K562 (cell line): ENCODE data around the gene AHSG. TPM values are rescaled to one million over a fixed set of nuclear protein-coding genes. Genes with fewer than 3 reads are reported as not detected.

Experiments
- CREB3 ChIP-seq: fragments of 450-650 bp; conservative IDR thresholded peaks from 2 replicates; pipeline ENCODE4 v1.6.1; 2016; ENCODE audit warnings: missing genetic modification characterization, low read depth, mild to moderate bottlenecking, missing compliant biosample characterization, moderate library complexity
- KAT7 ChIP-seq: sonication (generic); formaldehyde crosslinking; IDR thresholded peaks from 2 replicates; pipeline ENCODE4 v1.8.0; 2022; ENCODE audit warnings: missing genetic modification reagents, mild to moderate bottlenecking, borderline replicate concordance
- KDM4B ChIP-seq, 2 experiments: fragments of 450-650 bp in 1 of 2; sonication (generic) in 1 of 2; IDR thresholded peaks; 2 replicates each; pipeline ENCODE4 v1.6.1; 2016 to 2017; ENCODE audit warnings: borderline replicate concordance in 2 of 2, antibody characterized with exemption in 1 of 2, low read depth in 1 of 2, mild to moderate bottlenecking in 1 of 2
- NCOA1 ChIP-seq: fragments of 450-650 bp; IDR thresholded peaks from 2 replicates; pipeline ENCODE4 v1.6.1; 2016; ENCODE audit warnings: low read depth
- NR1H2 ChIP-seq: sonication (generic); formaldehyde crosslinking; IDR thresholded peaks from 2 replicates; pipeline ENCODE4 v1.4.0; 2020; ENCODE audit warnings: mild to moderate bottlenecking, missing genetic modification reagents
- PRMT5 ChIP-seq: sonication (generic); formaldehyde crosslinking; IDR thresholded peaks from 2 replicates; pipeline ENCODE4 v1.5.0; 2020; ENCODE audit warnings: missing genetic modification reagents
- RBM39 ChIP-seq: fragments of 200-400 bp; formaldehyde crosslinking; optimal IDR thresholded peaks from 2 replicates; pipeline ENCODE3; 2018; ENCODE audit warnings: low read depth, low read length
- RFX5 ChIP-seq: IDR thresholded peaks from 2 replicates; pipeline ENCODE4 v1.6.1; 2011; ENCODE audit warnings: low read depth, mild to moderate bottlenecking, improper control_type of control experiment, low read length
- RREB1 ChIP-seq: fragments of 250-450 bp; sonication (Bioruptor Pico); IDR thresholded peaks from 2 replicates; pipeline ENCODE4 v1.4.0; 2020
- SMARCE1 ChIP-seq: fragments of 450-650 bp; IDR thresholded peaks from 2 replicates; pipeline ENCODE4 v1.7.1; 2016; ENCODE audit warnings: mild to moderate bottlenecking
- TFAP4 ChIP-seq: sonication (generic); formaldehyde crosslinking; IDR thresholded peaks from 2 replicates; pipeline ENCODE4 v1.8.0; 2022; ENCODE audit warnings: missing genetic modification reagents, mild to moderate bottlenecking, moderate library complexity, borderline replicate concordance
- THAP7 ChIP-seq: fragments of 250-450 bp; sonication (Bioruptor Pico); IDR thresholded peaks from 2 replicates; pipeline ENCODE4 v1.5.0; 2021
- YY1 ChIP-seq, 3 experiments: IDR thresholded peaks; 2 replicates each; pipeline ENCODE4 v1.6.1; 2011; ENCODE audit warnings: low read length in 2 of 3, mild to moderate bottlenecking in 2 of 3, moderate library complexity in 2 of 3, borderline replicate concordance in 1 of 3, control low read depth in 1 of 3, low read depth in 1 of 3; ENCODE audit not compliant: insufficient read depth in 3 of 3, insufficient replicate concordance in 2 of 3, control insufficient read depth in 1 of 3, insufficient read length in 1 of 3; ENCODE audit errors: extremely low read depth in 1 of 3
- ZFPM2 ChIP-seq: fragments of 250-450 bp; sonication (Bioruptor Pico); IDR thresholded peaks from 2 replicates; pipeline ENCODE4 v1.5.1; 2022; ENCODE audit warnings: mild to moderate bottlenecking
- ZHX1 ChIP-seq: fragments of 150-350 bp; conservative IDR thresholded peaks from 2 replicates; pipeline ENCODE4 v1.6.1; 2014; ENCODE audit warnings: low read length
- polyA plus RNA-seq, 8 experiments: library from polyadenylated mRNA; depleted of rRNA in 4 of 8; stranded (reverse) in 5 of 8; unstranded in 3 of 8; fragments of >200 nt; fragmentation: Nextera tagmentation in 2 of 8; fragmentation: Illumina TruSeq in 1 of 8; extraction: Ambion mirVana in 2 of 8; extraction: Trizol in 1 of 8; gene quantifications; 2 replicates each; pipeline versions ENCODE4 v1.2.1 to v1.2.3, GENCODE V29; 2011 to 2014; ENCODE audit warnings: inconsistent platforms in 1 of 8, missing spikeins in 1 of 8
- total RNA-seq, 7 experiments: library from RNA; depleted of rRNA in 6 of 7; stranded (reverse); fragments of >200 nt in 6 of 7; fragmentation: Illumina TruSeq in 2 of 7; extraction: Trizol in 2 of 7; gene quantifications; 2 replicates each; pipeline versions ENCODE4 v1.2.1 to v1.2.3, GENCODE V29; 2011 to 2021; ENCODE audit warnings: low replicate concordance in 1 of 7

Gene AHSG
- total and polyA plus RNA-seq, 9 of the 15 experiments (the other 6 are each of a cell fraction or from before 2014, with no cell fraction given) = 0.69 TPM; not detected in 8

- TF ChIP-seq YY1 (IDR thresholded peaks at IDR 0.05; ENCODE audit: borderline replicate concordance in 1 of 3, control insufficient read depth in 1 of 3, extremely low read depth in 1 of 3, insufficient read depth in 3 of 3, insufficient read length in 1 of 3, insufficient replicate concordance in 2 of 3, low read depth in 1 of 3, low read length in 2 of 3) = no peak
- TF ChIP-seq ZFPM2 = no peak
- TF ChIP-seq THAP7 = no peak
- no peak for TF ChIP-seq ZHX1
- no peak for TF ChIP-seq TFAP4
- TF ChIP-seq NR1H2 = no peak
- TF ChIP-seq SMARCE1 = peak; percentile 41; the same call in 1 of the 2 replicates
- TF ChIP-seq RREB1 (CRISPR knock-in tag) = no peak
- no peak for TF ChIP-seq KAT7
- TF ChIP-seq KDM4B (IDR thresholded peaks at IDR 0.05; ENCODE audit: borderline replicate concordance in 2 of 2, low read depth in 1 of 2) = no peak
- no peak for TF ChIP-seq RFX5
- TF ChIP-seq RBM39 = no peak
- TF ChIP-seq CREB3 = no peak
- TF ChIP-seq NCOA1 = no peak
- no peak for TF ChIP-seq PRMT5 (CRISPR knock-in tag)
Measured at GRCh38 chr3:186589856-186590579, 22.8 kb upstream of the AHSG start (continued).
